Hematopoietic multipotent progenitor cell (in vitro differentiated cells): Measurements from ENCODE around the gene PLXNB1. TPM values are rescaled to one million over a fixed set of nuclear protein-coding genes. Genes with fewer than 3 reads are reported as not detected.

Experiments used
- DNase-seq, 3 donors: peaks; one replicate each; pipeline ENCODE4 v3.0.0-alpha.2; 2011 to 2015; ENCODE audit warnings: low read depth in 2 of 3, low spot score in 2 of 3
- small RNA-seq: library from RNA; depleted of rRNA; stranded (forward); fragments of <200 nt; gene quantifications from one replicate; pipeline ENCODE3, GENCODE V24; 2012
- total RNA-seq: library from RNA; depleted of rRNA; stranded (reverse); fragments of >200 nt; gene quantifications from one replicate; pipeline ENCODE4 v1.2.3, GENCODE V29; 2012

Gene PLXNB1
- total RNA-seq, 1 donor: 20.7 TPM

DNA sequence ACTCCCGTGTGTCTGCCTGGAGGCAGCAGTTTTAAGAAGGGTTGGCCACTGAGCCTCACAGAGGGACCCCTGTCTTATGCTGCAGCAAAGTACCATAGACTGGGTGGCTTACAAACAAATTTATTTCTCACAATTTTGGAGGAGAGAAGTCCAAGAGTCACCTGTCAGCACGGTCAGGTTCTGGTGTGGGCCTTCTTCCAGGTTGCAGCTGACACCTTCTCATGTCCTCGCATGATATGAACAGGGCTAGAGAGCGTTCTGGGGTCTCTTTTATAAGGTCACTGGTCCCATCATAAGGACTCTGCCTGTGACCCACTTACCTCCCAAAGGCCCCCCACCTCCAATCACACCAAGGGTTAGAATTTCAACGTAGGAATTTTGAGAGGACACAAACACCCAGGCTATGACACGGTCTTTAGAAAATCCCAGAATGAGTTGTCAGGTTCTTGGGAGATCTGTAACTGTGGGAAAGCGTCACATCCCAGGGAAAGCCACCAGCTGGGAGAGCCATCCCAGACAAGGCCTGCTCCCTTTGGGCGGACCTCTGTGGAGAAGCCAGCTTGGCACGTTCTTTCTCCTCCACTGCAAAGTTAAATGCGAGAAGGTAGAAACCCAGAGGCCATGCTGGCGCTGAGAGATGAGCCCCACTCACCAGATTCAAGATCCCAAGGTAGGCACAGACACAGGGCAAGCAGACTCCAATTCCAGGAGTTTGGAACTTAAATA, 58.1 kb downstream of the PLXNB1 start, which contains the start of gene FBXW12:
Gene FBXW12 (plus strand): TSS at position 569 of the 726 bp plus-strand sequence. CDS start 549 bp downstream, outside the sequence.
- DNase-seq: no peak

- no peak for DNase-seq
Observed at GRCh38 chr3:48370333-48370713, 59.6 kb downstream of the PLXNB1 start.

- no peak for DNase-seq
Observed at GRCh38 chr3:48369693-48370332, 60.1 kb downstream of the PLXNB1 start.

- DNase-seq: no peak
Observed at GRCh38 chr3:48367201-48367600, 62.7 kb downstream of the PLXNB1 start.

DNA sequence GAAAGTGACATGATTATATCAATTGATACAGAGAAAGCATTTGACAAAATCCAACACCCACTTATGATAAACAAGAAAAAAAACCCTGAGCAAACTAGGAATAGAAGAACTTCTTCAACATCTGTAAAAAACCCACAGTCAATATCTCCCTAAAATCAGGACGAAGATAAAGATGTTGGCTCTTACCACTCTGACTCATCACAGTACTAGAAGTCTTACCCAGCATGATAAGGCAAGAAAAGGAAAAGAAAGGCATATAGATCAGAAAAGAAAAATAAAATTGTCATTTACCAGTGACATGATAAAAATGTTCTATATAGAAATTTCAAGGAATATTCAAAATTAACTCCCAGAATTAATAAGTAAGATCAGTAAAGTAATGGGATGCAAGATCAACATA, 65.0 kb downstream of the PLXNB1 start:
- DNase-seq: no peak

- DNase-seq: no peak
Observed at GRCh38 chr3:48361928-48362327, 68.0 kb downstream of the PLXNB1 start.

DNA sequence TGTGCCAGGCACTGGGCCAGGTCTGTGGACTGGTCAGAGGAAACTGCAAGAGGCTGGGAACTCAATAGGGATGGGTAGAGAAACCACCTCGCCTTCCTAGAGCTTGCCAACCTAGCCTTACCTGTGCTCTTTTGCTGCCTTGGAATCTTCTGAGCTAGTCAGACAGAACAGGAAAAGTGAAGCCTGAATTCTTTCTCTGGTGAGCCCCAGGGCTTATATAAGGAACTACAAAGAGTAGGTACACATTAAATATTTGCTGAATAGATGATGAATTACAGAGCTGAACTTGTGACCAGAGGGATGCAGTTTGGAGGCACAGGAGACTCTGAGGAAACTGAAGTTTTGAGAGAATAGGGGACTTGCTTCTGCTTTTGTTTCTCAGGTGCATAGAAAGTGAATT, 73.5 kb downstream of the PLXNB1 start:
- DNase-seq: no peak

GRCh38 chr3:48353987-48354386, 75.9 kb downstream of the PLXNB1 start:
- DNase-seq: no peak

Small RNA genes within 50 kb of the gene (small RNA-seq; reads per million reads assigned to genes)
- gene RN7SL321P: not detected

Other genes starting within 250 kb of the PLXNB1 start
- gene CDC25A, start 241.7 kb downstream of the PLXNB1 start, total RNA-seq: 5.9 TPM
- gene CAMP, start 206.6 kb downstream of the PLXNB1 start, total RNA-seq: not detected
- 8.1 TPM for gene ZNF589, start 189.0 kb downstream of the PLXNB1 start, total RNA-seq
- gene NME6, start 128.7 kb downstream of the PLXNB1 start, total RNA-seq: 34.2 TPM
- not detected for gene SPINK8, start 96.4 kb downstream of the PLXNB1 start, total RNA-seq
- gene FBXW12, start 57.9 kb downstream of the PLXNB1 start, total RNA-seq: under 0.01 TPM
- 15.6 TPM for gene CCDC51, start 10.0 kb upstream of the PLXNB1 start, total RNA-seq
- 25.0 TPM for gene TMA7, start 10.2 kb upstream of the PLXNB1 start, total RNA-seq
- gene ATRIP, start 16.7 kb upstream of the PLXNB1 start, total RNA-seq: 12.9 TPM
- gene SHISA5, start 74.1 kb upstream of the PLXNB1 start, total RNA-seq: 232 TPM
- gene PFKFB4, start 126.7 kb upstream of the PLXNB1 start, total RNA-seq: 10.8 TPM
- gene UCN2, start 133.7 kb upstream of the PLXNB1 start, total RNA-seq: under 0.01 TPM
- 0.27 TPM for gene COL7A1, start 165.2 kb upstream of the PLXNB1 start, total RNA-seq
- gene UQCRC1, start 179.6 kb upstream of the PLXNB1 start, total RNA-seq: 397 TPM
- not detected for gene TMEM89, start 191.7 kb upstream of the PLXNB1 start, total RNA-seq
- gene SLC26A6, start 205.4 kb upstream of the PLXNB1 start, total RNA-seq: 20.2 TPM
- gene CELSR3, start 232.8 kb upstream of the PLXNB1 start, total RNA-seq: 3.2 TPM